GM20000 (cell line): Measurements from ENCODE around the gene TIMP2.
A peak's percentile ranks its signal among the peaks of the same experiment; 100 is the strongest.

Source experiments
- DNase-seq: peaks from one replicate; pipeline ENCODE4 v3.0.0; 2012; ENCODE audit warnings: low spot score
- TF ChIP-seq, protein P1 (sequence below): IDR thresholded peaks from 2 replicates; pipeline ENCODE4 v1.5.1; 2012; ENCODE audit warnings: mild to moderate bottlenecking, control low read depth; ENCODE audit errors: extremely low read depth, missing control alignments

The TIMP2 gene

DNA sequence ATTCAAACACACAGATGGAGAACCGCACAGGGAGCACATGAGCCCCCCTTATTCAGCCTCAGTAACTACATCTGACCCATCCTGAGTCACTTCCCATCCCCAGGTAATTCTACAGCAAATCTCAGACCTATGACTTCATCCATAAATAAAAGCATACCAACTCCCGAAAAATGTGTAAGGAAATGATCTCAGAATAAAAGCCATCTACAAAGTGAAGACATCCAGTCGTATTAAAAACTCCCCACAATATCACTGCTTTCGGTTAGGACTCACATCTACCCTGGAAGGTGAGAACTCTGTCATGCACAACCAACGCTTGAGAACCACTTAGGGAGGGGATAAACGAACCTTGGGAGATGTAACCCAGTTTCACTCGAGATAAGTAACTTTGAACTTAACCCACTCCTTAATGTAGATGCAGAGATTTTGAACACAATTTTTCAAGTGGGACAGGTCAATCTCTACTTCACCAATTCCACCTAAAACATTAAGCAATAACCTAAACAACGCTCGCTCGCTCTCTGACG is 85.9 kb downstream of the TIMP2 start:
- TF ChIP-seq, protein P1, sequence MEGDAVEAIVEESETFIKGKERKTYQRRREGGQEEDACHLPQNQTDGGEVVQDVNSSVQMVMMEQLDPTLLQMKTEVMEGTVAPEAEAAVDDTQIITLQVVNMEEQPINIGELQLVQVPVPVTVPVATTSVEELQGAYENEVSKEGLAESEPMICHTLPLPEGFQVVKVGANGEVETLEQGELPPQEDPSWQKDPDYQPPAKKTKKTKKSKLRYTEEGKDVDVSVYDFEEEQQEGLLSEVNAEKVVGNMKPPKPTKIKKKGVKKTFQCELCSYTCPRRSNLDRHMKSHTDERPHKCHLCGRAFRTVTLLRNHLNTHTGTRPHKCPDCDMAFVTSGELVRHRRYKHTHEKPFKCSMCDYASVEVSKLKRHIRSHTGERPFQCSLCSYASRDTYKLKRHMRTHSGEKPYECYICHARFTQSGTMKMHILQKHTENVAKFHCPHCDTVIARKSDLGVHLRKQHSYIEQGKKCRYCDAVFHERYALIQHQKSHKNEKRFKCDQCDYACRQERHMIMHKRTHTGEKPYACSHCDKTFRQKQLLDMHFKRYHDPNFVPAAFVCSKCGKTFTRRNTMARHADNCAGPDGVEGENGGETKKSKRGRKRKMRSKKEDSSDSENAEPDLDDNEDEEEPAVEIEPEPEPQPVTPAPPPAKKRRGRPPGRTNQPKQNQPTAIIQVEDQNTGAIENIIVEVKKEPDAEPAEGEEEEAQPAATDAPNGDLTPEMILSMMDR: no peak
- DNase-seq: peak; percentile 42

DNA sequence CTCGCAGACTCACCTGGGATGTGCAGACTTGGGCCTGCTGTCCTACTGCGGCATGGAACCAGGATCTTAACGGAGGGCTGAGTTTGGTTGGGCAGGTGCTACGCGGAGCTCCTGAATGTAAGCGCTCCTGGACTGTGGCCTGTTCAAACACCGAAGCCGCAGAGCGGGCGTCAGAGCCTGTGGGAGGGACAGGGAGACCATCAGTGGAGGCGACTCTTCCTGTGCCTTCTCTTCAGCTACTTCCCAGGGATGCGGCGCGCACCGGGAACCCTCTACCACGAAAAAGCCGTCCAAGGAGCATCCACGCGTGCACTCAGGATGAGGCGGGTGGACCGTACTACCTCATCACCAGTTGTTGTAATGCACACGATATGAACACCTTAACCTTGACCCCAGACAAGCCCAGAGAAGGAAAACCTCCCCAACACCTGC is 86.6 kb downstream of the TIMP2 start:
- TF ChIP-seq, protein P1: no peak
- DNase-seq: no peak

DNA sequence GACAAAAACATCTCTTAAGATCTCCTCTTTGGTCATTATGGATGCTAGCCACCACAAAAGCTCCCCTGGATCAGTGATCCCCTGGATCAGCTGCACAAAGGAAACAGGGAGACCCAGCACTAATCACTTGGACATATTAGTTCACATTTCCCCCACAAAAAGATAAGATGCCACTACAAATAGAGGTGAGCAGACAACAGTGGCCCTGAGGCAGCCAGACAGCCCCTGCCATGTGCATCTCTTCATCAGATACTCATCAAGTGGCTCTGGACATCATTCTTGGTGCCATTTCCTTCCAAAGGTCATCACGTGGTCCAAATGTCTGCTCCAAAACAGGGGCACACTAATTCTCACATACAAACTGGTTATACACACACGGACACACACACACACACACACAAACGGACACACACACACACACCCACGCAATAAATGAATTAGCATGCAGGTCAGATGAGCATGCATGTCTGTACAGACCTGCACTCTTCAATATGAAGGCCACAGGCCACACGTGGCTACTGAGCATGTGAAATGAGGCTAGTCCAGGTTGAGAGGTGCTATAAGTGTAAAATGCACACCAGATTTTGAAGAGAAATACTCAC is 88.7 kb downstream of the TIMP2 start:
- TF ChIP-seq, protein P1: no peak
- no peak for DNase-seq

DNA sequence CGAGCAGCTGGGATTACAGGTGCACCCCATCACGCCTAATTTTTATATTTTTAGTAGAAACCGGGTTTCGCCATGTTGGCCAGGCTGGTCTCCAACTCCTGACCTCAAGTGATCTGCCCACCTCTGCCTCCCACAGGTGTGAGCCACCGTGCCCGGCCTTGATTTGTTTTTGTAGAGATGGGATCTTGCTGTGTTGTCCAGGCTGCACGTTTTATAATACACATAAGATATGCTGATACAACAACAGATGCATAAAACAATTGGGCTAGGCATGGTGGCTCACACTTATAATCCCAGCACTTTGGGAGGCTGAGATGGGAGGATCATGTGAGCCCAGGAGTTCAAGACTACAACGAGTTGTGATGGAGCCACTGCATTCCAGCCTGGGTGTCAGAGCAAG is 90.6 kb downstream of the TIMP2 start:
- TF ChIP-seq, protein P1: no peak
- no peak for DNase-seq

DNA sequence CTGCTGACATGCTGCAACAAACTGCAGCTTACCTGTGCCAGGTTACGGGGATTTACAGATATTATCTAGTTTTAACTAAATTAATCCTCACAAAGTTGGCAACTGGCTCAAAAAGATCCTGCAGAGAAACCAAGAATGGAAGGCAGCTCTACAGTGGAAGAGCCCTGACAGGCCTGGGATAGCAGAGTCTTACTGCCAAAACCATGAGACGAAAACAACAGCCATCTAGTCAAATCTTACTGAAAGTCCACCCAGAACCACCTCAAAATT is 92.7 kb downstream of the TIMP2 start:
- TF ChIP-seq, protein P1: no peak
- no peak for DNase-seq

DNA sequence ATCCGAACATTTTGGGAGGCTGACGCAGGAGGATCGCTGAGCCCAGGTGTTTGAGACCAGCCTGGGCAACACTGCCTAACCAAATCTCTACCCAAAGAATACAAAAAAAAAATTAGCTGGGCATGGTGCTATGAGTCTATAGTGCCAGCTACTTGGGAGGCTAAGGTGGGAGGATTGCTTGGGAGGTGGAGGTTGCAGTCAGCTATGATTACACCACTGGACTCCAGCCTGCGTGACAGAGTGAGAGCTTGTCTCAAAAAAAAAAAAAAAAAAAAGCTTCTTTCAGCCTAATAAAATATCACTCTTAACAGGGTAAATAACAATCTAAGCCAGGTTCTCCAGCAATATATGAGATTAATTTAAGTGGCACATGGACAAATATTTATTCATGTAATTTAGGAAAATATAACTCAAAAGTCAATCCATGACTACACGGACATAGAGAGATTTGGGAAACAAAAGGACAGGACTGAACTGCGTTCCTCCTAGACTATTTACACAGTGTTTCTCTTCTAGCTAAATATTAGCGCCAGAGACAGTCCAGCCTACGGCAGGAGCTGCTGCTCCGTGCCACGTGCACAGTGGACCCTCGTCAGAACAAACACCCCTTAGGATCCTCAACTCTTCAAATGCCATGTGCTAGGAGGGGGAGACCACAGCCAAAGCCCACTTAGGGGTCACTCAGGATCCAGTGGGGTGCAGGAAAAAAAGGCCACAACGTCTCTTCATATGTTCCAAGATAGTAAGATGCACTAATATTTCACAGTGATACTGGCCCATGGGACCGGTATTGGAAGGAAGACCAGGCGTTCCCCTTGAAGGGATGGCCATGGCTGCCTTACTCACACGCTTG is 93.3 kb downstream of the TIMP2 start:
- TF ChIP-seq, protein P1: no peak
- DNase-seq: no peak

DNA sequence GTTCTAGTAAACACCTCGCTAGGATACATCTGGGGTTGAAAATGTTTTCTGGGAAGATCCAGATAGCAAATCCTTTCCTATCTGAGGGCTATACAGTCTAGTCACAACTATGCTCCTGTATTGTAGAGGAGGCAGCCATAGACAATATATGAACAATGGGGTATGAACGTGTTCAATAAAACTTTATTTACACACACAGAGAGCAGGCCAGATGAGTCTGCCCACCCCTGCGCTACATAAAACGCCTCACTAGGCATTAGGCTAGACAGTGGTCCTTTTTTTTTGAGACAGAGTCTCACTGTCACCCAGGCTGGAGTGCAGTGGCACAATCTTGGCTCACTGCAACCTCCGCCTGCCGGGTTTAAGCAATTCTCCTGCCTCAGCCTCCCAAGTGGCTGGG is 95.7 kb downstream of the TIMP2 start:
- DNase-seq: no peak
- TF ChIP-seq, protein P1: no peak
